ENCODE results near the gene PDGFA.

PDGFA gene

DNA sequence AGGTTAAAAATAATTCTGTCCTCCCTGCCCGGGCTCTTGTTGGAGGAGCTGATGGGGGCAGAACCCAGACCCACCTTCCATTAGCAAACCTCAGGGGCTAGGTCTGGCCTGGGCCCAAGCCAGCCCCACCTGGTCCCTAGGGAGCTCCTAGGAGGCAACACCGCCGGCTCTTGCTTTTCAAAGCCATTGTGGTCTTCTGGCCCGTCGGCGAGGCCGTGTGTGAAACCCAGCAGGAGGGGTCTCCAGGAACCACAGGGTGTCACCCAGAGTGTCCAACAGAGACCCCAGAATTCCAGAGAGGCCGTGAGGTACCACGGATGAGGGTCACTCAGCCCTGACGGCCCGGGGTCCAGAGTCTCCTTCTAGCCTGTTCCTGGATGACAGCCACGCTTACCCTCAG lies 16.6 kb upstream of the PDGFA start:
- DNase-seq (ENCODE audit: low read depth), result no peak

DNA sequence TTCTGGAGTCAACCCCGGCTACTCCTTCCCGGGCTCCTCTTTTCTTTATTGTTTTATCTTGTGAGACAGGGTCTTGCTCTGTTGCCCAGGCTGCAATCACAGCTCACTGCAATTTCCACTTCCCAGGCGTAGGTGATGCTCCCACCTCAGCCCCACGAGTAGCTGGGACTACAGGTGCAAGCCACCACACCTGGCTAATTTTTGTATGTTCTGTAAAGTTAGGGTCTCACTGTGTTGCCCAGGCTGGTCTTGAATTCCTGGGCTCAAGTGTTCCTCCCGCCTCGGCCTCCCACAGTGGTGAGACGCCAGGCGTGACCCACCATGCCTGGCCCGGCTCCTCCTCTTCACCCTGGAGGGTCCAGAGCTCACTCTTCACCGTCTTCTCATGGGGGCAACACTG lies 15.3 kb upstream of the PDGFA start:
- no peak for DNase-seq (ENCODE audit: low read depth)

DNA sequence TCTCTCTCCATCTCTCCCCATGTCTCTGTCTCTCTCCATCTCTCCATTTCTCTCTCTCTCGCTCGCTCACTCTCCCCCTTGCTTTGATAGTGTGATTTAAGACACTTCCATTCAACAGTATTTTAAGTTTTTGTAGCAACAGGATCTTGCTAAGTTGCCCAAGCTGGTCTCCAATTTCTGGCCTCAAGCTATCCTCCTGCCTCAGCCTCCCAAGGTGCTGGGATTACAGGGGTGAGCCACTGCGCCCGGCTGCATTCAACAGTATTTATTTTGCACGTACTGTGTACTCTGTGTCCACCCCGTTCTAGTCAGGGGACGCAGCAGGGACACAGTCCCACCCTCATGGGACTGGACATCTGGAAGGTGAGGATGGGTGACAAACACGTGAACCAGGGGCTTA lies 14.4 kb upstream of the PDGFA start:
- no peak for DNase-seq (ENCODE audit: low read depth)

DNA sequence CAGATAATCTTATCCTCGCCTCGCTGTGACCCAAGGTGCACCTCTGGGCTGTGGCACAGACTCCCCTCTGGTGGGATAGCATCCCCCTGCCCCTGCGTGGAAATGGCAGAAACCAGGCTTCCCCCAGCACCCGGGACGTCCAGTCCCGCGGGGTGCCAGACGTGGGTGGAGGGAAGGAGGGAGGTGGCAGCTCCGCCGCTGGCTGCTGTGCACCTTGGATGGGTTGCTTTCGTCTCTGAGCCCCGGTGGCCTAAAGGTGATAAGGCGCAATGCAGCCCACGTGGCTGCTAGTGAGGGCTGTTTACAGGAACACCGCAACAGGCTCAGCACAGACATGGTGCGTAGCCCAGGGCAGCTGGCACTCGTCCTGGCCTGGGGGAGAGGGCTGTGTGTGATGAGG lies 13.6 kb upstream of the PDGFA start:
- no peak for DNase-seq (ENCODE audit: low read depth)

DNA sequence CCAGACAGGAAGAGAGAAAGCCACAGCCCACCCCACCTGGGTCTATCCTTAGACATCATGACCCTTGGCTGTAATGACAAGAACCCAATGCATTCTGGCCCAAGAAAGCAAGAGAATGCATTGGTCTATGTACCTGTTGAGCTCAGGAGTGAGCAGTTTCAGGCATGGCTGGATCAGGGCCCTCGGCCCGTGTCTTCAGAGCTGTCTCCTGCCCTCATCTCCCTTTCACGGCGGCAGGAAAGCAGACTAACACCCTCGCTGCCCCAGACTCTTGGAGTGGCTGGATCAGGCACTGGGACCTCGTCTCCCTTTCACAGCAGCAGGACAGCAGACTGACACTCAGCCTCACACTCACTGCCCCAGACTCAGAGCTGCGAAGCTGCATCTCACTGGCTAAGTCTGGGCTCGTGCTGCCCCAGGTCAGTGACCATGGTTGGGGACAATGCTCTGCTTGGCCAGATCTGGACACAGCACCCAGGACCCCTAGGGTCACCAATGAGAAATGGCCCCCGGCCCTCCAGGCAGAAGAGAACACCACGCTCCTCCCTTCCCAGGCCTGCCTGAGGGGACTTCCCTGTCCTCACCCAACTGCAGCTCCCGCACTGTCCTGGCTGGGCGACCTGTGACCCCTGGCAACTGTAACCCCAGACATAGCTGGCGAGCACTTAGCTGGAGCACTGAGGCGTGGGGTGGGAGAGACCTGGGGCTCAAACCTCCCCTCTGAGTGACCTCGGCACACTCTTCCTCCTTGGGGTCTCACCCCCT lies 12.9 kb upstream of the PDGFA start:
- DNase-seq (ENCODE audit: low read depth), result no peak

DNA sequence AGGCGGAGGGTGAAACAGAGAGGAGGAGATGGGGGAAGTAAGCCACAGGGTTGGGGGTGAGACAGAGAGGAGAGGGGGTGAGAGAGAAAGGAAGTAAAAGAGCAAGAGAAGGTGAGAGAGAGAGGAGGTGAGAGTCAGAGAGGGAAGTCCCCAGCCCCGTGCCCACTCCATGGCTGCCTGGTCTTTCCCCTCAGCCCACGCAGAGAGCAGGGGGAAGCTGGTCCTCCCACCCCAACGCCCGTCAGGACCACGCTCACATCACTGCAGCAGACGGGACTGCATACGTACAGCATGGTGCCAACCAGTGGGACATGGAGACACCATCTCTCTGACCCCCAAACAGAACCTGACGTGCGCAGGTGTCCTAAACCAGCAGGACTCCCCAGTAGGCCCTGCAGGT lies 12.1 kb upstream of the PDGFA start:
- no peak for DNase-seq (ENCODE audit: low read depth)

DNA sequence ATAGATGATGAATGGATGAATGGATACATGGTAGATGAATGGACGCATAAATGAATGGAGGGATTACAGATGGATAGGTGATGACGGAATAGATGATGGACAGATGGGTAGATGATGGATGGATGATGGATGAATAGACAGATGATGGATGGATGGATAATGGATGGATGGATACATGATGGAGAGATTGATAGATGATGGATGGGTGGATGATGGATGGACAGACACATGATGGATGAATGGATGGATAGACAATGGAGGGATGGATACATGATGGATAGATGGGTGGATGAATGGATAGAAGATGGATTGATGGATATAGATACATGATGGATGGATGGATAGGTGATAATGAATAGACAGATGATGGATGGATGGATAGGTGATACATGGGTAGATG lies 8.8 kb upstream of the PDGFA start:
- no peak for DNase-seq (ENCODE audit: low read depth)

DNA sequence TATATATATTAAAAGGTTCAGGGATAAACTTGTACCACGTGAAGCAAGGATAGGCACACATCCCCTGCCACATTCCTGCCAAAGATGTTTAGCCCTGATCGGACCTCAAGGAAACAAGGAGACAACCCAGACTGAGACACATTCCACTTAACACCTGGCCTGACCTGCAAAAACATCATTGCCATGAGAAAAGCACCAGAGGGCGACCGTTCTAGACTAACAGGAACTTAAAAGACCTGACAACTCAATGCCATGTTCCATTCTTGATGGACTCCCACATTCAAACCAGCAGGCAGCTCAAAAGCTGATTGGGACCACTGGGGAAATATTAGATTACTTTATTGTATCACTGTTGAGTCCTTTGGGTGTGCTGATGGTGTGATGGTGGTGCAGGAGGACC lies 8.1 kb upstream of the PDGFA start:
- DNase-seq (ENCODE audit: low read depth), result no peak

DNA sequence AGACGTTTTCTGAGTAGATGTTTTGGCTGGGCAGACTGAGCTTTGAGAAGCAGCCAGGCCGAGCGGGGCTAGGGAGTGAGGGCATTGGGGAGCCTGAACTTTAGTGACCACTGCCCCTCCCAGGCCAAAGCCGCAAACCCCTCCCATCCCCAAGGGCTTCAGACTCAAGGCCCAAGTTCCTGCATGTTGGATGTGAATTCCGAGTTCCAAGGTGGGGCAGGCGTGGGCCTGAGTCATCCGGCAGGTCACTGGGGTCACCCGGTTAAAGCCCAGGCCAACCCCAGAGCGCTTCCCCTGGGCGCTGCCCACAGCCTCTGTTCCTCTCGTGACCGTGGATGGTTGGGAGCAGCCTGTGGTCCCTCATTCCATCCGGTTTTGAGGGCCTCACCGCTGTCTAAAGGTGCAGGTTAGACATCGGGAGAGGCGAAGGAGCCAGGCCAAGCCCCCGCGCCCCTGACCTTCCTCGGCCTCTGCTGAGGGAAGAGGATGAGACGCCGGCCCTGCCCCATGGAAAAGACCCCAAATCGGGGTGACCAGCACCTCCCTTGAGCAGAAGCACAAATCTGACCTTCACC lies 6.9 kb upstream of the PDGFA start:
- DNase-seq (ENCODE audit: low read depth), result no peak

DNA sequence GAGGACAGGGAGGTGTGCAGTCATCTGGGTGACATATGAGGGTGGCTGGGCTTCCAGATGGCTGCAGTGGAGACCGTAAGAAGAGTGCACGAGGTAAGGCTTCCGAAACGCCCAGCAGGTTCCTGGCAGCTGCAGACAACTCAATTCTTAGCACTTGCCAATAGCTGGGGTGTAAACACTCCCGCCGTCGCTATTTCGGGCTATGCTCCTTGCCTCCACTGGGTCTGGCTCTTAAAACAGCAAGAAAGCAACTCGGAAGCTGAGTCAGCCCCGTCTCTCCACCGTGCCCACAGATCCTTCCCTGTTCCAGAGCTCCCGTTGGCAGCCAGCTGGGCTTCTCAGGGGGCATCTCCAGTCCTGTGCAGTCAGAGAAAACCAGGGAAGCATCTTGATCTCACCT lies 6.1 kb upstream of the PDGFA start:
- DNase-seq (ENCODE audit: low read depth), result no peak

DNA sequence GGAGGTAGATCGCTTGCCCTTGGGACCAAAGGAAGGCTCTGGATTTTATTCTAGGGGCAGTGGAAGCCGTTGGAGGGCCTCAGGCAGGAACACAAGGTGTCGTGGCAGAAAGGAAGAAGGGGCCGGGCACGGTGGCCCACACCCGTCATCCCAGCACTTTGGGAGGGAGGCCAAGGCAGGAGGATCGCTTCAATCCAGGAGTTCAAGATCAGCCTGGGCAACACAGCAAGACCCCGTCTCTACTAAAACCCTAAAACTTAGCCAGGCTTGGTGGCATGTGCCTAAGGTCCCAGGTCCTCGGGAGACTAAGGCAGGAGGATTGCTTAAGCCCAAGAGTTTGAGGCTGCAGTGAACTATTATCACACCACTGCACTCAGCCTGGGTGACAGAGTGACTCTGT lies 5.2 kb upstream of the PDGFA start:
- DNase-seq (ENCODE audit: low read depth), result no peak

DNA sequence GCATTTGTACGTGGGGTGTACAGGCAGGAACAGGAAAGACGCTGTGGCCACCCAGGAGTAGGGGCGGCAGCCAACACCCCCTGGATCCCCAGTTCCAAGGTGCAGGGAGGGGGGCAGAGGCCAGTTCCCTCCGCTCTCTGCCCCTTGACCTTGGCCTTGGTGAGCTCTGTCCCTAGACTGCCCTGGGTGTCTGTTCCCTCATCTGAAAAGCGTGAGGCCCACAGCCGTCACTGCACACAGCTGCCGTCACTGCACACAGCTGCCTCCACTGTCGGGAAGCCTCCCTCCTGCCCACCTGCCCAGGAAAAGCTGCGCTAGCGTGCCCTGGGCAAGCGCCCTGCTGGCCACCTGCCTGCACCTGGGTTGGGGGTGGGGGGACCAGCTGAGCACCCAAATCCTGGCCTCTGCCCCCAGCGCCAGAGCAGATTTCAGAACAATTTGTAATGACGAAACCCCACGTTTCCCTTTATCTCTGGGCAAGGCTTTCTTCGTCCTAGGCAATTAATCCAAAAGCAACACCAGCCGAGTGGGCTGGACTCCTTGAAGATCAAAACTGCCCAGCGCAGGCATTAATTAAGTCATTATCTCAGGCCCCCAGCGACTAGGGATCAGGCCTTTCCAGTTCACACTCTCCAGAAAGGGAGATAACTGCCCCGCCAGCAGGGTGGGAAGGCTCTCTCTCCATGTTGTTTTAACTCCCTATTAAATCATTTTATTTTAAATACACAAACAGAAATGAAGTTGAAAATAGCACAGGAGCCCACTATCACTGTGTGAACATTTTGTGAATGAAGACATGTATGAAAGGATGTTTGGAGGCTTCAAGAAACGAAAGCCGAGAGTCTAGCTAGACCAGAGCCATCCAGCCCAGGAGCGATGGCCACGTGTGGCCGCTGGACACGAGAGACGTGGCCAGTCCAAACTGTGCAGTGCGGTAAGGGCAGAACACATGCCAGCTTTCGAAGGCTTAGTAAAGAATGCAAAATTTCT lies 4.0 kb upstream of the PDGFA start:
- no peak for DNase-seq (ENCODE audit: low read depth)

DNA sequence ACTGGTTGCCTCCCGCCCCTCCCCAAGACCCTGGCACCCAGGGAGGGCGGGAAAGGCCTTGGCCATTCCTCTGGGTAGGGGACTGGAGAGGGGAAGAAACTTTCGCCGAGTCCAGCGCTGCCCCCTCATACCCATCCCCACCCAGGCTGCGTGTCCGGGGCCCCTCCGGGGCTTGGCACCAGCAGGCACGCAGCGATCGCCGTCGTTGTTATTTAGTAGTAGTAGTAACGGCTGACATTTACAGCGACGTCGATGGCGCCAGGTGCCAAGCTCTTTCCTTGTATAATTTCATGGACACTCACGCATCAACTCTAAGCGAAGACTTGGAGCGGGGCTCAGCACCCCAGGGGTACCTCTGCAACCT lies 3.3 kb upstream of the PDGFA start:
- DNase-seq (ENCODE audit: low read depth), result no peak

DNA sequence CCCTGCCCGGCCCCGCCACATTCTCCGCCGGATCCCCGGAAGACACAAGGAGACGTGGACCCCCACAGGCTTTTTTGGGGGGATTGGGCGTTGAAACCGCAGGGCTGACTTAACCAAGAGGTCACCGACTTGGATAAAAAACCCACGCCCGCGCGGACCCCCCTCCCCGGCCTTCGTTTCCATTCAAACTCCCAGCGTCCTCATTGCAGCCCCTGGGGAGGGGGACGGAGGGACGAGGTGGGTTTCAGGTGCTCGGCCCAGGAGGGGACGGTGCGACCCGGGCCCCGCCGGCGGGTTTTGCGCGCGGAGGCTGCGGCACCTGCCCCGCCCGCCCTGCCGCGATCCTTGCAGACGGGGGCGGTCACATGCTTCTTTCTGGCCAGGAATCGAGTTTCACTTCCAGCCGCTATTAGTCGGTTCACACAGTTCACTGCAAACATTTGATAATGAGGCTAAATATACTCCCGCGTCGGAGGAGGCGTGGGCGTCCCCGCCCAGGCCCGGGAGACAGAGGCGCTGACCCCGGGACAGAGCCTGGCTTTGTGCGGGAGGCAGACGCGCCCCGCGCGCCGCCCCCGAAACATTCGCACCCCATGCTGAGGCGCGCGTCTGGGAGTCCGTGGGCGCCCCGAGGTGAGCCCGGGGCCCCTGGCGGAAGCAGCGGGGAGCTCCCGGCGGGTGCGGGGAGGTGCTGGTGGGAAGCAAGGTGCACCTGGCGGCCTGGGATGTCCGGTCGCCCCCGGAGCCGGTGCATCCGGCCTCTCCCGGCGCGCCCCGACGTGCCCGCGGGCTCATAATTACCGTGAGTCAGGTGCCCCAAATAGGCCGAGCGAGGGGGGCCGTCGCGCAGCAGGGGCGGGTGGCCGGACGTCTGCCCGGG lies 2.7 kb upstream of the PDGFA start:
- DNase-seq (ENCODE audit: low read depth), result no peak

DNA sequence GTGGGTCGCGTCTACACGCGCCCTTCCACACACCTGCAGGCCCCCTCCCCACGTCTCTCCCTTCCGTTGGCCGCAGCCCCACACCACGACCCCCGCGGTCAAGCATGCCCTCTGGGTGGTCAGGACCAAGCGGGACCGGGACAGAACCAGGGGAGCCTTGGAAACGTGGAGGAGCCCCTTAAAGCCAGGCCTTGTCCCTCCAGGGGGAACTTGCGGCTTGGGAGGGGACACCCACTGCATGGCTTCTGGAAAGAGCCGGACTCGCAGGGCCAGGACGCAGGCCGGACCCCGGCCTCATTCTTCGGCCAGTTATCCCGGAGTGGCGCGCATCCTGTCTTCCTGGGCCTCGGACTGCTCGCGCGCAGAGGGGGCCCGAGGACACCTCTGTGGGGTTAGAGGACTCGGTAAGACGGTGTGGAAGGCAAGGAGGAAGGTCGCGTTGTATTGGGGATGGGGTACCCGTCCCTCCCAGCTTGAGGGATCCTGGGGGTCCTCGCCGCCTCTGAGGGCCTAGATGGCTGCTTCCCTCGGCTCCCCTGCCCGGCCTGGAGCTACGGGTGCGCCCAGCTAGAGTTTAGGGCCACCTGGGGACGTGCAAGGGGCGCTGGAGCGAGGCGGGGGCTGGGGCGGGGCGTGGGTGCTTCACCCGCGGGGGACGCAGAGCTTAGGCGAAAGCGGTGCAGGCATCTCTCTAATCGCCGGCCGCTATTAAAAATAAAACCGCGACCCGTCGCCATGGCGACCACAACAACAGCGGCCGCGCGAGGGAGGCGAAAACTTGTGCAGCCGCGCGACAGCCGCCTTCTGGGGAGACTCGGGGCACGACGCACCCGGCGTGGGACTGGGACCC lies 1.8 kb upstream of the PDGFA start:
- no peak for DNase-seq (ENCODE audit: low read depth)

DNA sequence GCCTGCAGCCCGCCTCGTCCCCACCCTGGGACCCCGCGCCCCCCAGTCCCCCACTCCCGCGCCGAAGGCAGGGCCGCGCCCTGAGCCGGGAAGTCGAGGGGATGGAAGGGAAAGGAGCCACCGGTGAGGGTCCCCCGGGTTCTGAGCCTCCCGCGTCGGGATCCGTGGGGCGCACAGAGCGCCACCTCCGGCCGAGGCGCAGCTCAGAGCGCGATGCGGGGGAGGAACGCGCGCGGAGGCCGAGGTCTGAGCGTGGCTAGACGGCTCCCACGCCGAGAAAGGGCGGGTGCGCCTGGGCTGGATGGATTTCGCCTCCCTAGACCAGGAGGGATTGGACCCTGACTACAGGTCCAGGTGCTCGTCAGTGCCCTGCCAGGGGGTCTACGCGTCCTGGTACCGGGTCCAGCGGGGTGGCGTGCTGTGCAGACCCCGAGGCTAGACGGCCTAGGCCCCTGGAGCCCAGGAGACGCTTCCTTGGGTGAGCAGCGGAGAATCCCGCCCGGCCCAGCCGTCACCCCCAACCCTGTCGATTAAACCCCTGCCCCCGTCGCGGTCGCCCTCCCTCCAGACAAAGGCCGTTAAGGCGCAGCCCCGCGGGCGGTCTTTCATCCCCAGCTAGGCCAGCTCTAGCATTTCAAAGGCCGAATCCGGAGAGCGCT lies 986 bp upstream of the PDGFA start:
- DNase-seq (ENCODE audit: low read depth), result no peak

DNA sequence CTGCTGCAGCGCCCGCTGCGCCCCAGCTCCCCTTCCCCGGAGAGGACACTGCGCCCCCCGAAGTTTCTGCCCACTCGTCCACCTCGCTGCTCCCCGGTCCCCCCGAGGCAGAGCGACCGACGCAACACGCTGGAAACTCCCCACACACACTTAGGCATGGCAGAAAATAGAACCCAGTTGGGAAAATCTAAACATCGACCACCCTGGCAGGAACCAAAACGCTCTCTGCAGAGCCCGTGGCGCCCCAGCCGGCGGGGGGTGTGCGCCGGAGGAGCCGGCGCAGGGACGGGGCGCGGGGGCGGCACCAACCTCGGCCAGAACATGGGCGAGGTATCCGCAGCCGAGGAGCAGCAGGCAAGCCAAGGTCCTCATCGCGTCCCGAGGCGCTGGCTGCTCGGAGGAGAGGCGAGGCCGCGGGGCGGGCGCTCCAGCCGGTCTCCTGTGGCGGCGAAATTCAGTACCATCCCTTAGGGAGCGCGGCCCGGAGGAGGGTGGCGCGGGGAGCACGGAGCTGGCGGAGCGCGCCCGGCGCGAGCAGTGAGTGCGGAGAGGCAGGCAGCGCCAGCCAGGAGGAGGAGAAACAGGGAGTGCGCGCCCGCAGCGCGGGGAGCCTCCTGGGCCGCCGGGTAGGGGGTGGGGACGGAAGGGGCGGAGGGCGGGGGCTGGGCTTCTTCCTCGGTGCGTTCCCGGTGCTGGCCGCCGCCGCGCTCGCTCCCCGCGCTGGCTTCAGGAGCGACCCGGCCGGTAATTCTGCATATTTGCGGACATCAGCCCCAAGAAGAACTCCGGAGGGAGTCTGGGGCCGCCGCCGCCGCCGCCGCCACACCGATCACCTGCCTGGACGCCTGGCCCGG lies 789 bp downstream of the PDGFA start:
- DNase-seq (ENCODE audit: low read depth), result no peak

DNA sequence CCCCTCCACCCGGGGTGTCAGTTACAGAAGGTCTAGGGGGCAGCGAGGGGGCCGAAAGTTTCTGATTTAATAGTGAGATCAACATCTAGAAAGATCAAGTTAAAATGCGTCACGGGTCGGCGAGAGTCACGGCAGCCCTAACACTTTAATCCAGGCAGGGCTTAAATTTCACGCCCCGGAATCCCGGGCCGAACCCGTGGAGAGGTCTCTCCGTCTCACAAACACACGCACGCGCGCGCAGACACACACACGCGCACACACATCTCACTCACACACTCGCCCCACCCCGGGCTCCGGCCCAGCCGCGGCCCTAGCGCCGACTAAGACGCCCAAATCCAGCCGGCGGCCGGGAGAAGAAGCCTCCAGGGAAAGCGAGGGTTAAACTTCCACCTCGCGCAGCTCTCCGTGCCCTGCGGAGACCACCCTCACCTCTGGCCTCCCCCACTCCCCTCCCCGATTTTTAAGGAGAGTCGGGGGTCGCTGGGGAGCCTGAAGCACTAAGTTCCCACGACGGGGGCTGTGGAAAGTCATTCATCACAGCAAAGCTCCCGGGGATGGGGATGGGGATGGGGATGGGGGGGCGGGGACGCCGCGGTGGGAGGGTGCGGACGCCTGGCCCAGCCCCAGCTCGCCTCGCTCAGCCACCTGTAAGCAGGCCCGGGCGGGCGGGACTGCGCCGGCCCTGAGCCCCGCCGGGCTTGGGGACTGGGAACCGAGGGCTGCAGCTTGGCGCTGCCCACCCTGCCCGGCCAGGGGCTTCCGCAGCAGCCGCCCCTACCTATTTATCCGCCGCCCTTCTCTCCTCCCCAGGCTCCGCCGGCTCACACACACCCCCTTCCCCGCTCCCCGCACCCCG lies 1.6 kb downstream of the PDGFA start:
- no peak for DNase-seq (ENCODE audit: low read depth)

Measured in stimulated activated CD8-positive, alpha-beta memory T cell treated with anti-CD3 and anti-CD28 coated beads, Interleukin-7, amount 100 ng/mL, for 24 hours (primary cell).